Stomach (tissue), 9 donors: ENCODE results near the gene CSF2RB. TPM values are rescaled to one million over a fixed set of nuclear protein-coding genes. Genes with fewer than 3 reads are reported as not detected.

ENCODE experiments used
- DNase-seq, 2 donors: peaks; one replicate each; pipeline versions ENCODE4 v3.0.0 to v3.0.0-alpha.2; 2013 to 2019
- H3K27ac ChIP-seq, 5 donors: fragments of 200-600 bp in 4 of 5; sonication (generic) in 4 of 5; one replicate each; pipeline ENCODE4 v1.5.1; 2013 to 2019; ENCODE audit warnings: mild to moderate bottlenecking in 1 of 5, moderate library complexity in 1 of 5
- H3K27me3 ChIP-seq, 3 donors: fragments of 200-600 bp; sonication (generic); one replicate each; pipeline ENCODE4 v1.5.1; 2017 to 2019; ENCODE audit warnings: mixed run types in 1 of 3
- H3K36me3 ChIP-seq, 4 donors: fragments of 200-600 bp; sonication (generic); 1 replicate in 3 of 4; 2 replicates in 1 of 4; pipeline ENCODE4 v1.5.1; 2016 to 2019
- H3K4me1 ChIP-seq, 4 donors: fragments of 200-600 bp; sonication (generic); one replicate each; pipeline ENCODE4 v1.5.1; 2016 to 2019
- H3K4me3 ChIP-seq, 4 donors: fragments of 200-600 bp; sonication (generic) in 3 of 4; one replicate each; pipeline ENCODE4 v1.5.1; 2016 to 2019; ENCODE audit warnings: mild to moderate bottlenecking in 1 of 4
- H3K9me3 ChIP-seq, 4 donors: fragments of 200-600 bp; sonication (generic); one replicate each; pipeline ENCODE4 v1.5.1; 2016 to 2019
- CTCF ChIP-seq, 7 experiments: fragments of 450-650 bp in 4 of 7; fragments of 200-600 bp in 3 of 7; sonication (generic) in 3 of 7; IDR thresholded peaks; one replicate each; pipeline ENCODE4 v1.5.1; 2016 to 2019; ENCODE audit warnings: antibody characterized with exemption in 7 of 7, control low read depth in 2 of 7, mild to moderate bottlenecking in 1 of 7
- EP300 ChIP-seq: sonication (generic); formaldehyde crosslinking; IDR thresholded peaks from one replicate; pipeline ENCODE4 v1.6.1; 2017; ENCODE audit warnings: antibody characterized with exemption
- POLR2A ChIP-seq, 4 donors: fragments of 450-650 bp; IDR thresholded peaks; one replicate each; pipeline ENCODE4 v1.6.1; 2016; ENCODE audit warnings: antibody characterized with exemption in 4 of 4, control low read depth in 2 of 4, mild to moderate bottlenecking in 1 of 4, moderate library complexity in 1 of 4
- POLR2AphosphoS5 ChIP-seq, 3 donors: sonication (generic); formaldehyde crosslinking; IDR thresholded peaks; one replicate each; pipeline ENCODE4 v1.6.1; 2016; ENCODE audit warnings: antibody characterized with exemption in 3 of 3
- WGBS, 5 donors: extraction: QIAGEN DNeasy Blood & Tissue Kit in 3 of 5; methylation state at CpG; one replicate each; pipeline versions ENCODE4 v1.1.5 to v1.1.7; 2013 to 2018; 5-methylcytosine and 5-hydroxymethylcytosine counted together
- intact Hi-C: fragments of 100-400 bp; cut with DNase I; formaldehyde crosslinking; loops from one replicate; pipeline ENCODE4 v1.15.1; 2023; ENCODE audit warnings: low total_unique reads
- polyA plus RNA-seq, 3 donors: library from polyadenylated mRNA; stranded (reverse); fragments of 200-250 nt; gene quantifications; one replicate each; pipeline ENCODE4 v1.2.3, GENCODE V29; 2013
- total RNA-seq, 5 donors: library from RNA; depleted of rRNA; stranded (reverse); fragments of >200 nt; gene quantifications; one replicate each; pipeline versions ENCODE4 v1.1.0 to v1.2.3, GENCODE V29; 2014 to 2016
- donor health status: healthy with polysubstance abuse.
- donor health status: Bipolar disorder and iron deficiency.
- donor health status: healthy.

The CSF2RB gene
- total and polyA plus RNA-seq, 8 donors, result 0.92 to 11.9 (median 1.9) TPM

GRCh38 chr22:36971341-36972125 lies 58.1 kb downstream of the CSF2RB start:
- H3K27ac ChIP-seq, result no peak overlapping the region
- H3K4me3 ChIP-seq, result no peak overlapping the region
- peaks cover 0 to 4% (median 0%) of the 10 kb centered on the region in 3 donors for H3K27me3 ChIP-seq
- WGBS, 5 donors, result 57 to 68% (median 65%) methylated on average over 19 of the region's 19 CpGs
- no peaks in the 10 kb centered on the region for H3K9me3 ChIP-seq
- H3K36me3 ChIP-seq, result no peaks in the 10 kb centered on the region
- intact Hi-C loops, result loop anchor here (10.0 kb wide), 1 partner anchor 117 kb away; no protein-coding TSS in a partner anchor
- H3K4me1 ChIP-seq, result peaks cover 0 to 7% (median 0%) of the 10 kb centered on the region in 4 donors
- TF ChIP-seq POLR2AphosphoS5 (IDR thresholded peaks at IDR 0.05), result no peak
- TF ChIP-seq CTCF (IDR thresholded peaks at IDR 0.05), result no peak
- TF ChIP-seq POLR2A (IDR thresholded peaks at IDR 0.05), result no peak
- no peak for TF ChIP-seq EP300
- DNase-seq, result no peak

DNA sequence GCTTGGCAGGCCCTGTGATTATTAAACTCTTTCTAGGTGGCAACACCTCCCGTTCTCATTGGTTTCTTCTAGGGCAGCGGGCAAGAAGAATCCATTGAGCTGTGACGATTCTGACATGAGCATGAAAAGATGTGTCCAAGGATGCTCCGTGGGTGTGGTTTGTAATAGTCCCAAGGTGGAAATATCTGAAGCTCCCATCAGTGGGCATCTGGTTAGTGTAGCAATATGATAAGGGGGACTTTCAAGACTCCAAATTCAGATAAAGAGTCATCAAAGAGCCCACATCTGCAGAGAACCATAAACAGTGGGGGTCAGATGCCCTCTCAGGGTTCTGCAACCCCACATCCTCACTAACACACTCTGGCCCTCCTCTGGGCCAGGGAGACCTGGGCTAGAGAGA lies 63.2 kb downstream of the CSF2RB start:
- H3K4me1 ChIP-seq, result peaks cover 5 to 12% (median 11%) of the 10 kb centered on the region in 4 donors
- no peaks in the 10 kb centered on the region for H3K9me3 ChIP-seq
- H3K27ac ChIP-seq, result no peak overlapping the region
- DNase-seq, result no peak
- no peaks in the 10 kb centered on the region for H3K36me3 ChIP-seq
- H3K27me3 ChIP-seq, result no peaks in the 10 kb centered on the region
- 87 to 94% (median 89%) methylated on average over 4 of the region's 4 CpGs for WGBS, 5 donors
- TF ChIP-seq POLR2A (IDR thresholded peaks at IDR 0.05), result no peak
- no peak for TF ChIP-seq CTCF (IDR thresholded peaks at IDR 0.05)
- TF ChIP-seq EP300, result no peak
- no peak for TF ChIP-seq POLR2AphosphoS5 (IDR thresholded peaks at IDR 0.05)
- intact Hi-C loops, result loop anchor here (10.0 kb wide), 1 partner anchor 122 kb away; no protein-coding TSS in a partner anchor
- H3K4me3 ChIP-seq, result no peak overlapping the region

GRCh38 chr22:36977401-36977861 lies 64.0 kb downstream of the CSF2RB start:
- DNase-seq, result peak; percentile 67 to 79
- Histone ChIP-seq H3K36me3 (no peaks in the 10 kb centered on the region), H3K27me3 (peaks cover 0 to 6% (median 0%) of the 10 kb centered on the region in 3 donors), H3K27ac (peak overlapping the region in 4 of 5 donors; percentile 14 to 69 (median 62)), H3K4me1 (peaks cover 5 to 12% (median 10%) of the 10 kb centered on the region in 4 donors), H3K4me3 (peak overlapping the region; percentile 36 to 42 (median 41)), H3K9me3 (no peaks in the 10 kb centered on the region)
- WGBS, 5 donors, result 10 to 32% (median 19%) methylated on average over 10 to 13 of the region's 13 CpGs
- TF ChIP-seq EP300 (no peak), CTCF (IDR thresholded peaks at IDR 0.05) (peak in 1 of 7 experiments; percentile 18)
- intact Hi-C loops, result loop anchor here (10.0 kb wide), 1 partner anchor 123 kb away; no protein-coding TSS in a partner anchor

- WGBS, 5 donors, result 13 to 16% (median 16%) methylated on average over 18 of the region's 18 CpGs
- TF ChIP-seq EP300 (no peak), POLR2AphosphoS5 (IDR thresholded peaks at IDR 0.05) (peak; percentile 26 to 90 (median 62)), CTCF (IDR thresholded peaks at IDR 0.05) (peak in 5 of 7 experiments; percentile 90 to 95 (median 94))
- H3K27me3 ChIP-seq, result peaks cover 0 to 13% (median 0%) of the 10 kb centered on the region in 3 donors
- no peaks in the 10 kb centered on the region for H3K36me3 ChIP-seq
- peaks cover 5 to 12% (median 10%) of the 10 kb centered on the region in 4 donors for H3K4me1 ChIP-seq
- peak overlapping the region in 4 of 5 donors; percentile 14 to 69 (median 62) for H3K27ac ChIP-seq
- intact Hi-C loops, result loop anchor here (10.0 kb wide), 1 partner anchor 123 kb away; no protein-coding TSS in a partner anchor
- DNase-seq, result peak; percentile 92 to 96
- no peaks in the 10 kb centered on the region for H3K9me3 ChIP-seq
- H3K4me3 ChIP-seq, result peak overlapping the region; percentile 36 to 42 (median 41)
Measured at GRCh38 chr22:36977947-36978660, 64.7 kb downstream of the CSF2RB start.
